GM23338 (cell line): ENCODE data around the gene ATP10D. TPM values are rescaled to one million over a fixed set of nuclear protein-coding genes. Genes with fewer than 3 reads are reported as not detected.

Experiments used
- ATAC-seq: fragments of 200-7000 bp; cut with Tn5 transposase; 3 replicates; pipeline ENCODE4 v1.9.1; 2020
- DNase-seq: peaks from one replicate; pipeline ENCODE4 v3.0.0-alpha.2; 2015; ENCODE audit warnings: low spot score
- H2AFZ ChIP-seq: fragments of 200-600 bp; sonication (generic); 2 replicates; pipeline ENCODE4 v1.8.0; 2016; ENCODE audit warnings: antibody characterized with exemption, mild to moderate bottlenecking, moderate library complexity
- H3F3A ChIP-seq: fragments of 200-600 bp; sonication (generic); replicated peaks from 2 replicates; pipeline ENCODE4 v1.8.0; 2017; ENCODE audit warnings: antibody characterized with exemption, mixed run types, low read depth
- H3K27ac ChIP-seq: fragments of 200-600 bp; sonication (generic); 2 replicates; pipeline ENCODE4 v1.6.1; 2016; ENCODE audit warnings: low read depth
- H3K27me3 ChIP-seq: fragments of 200-600 bp; sonication (generic); 2 replicates; pipeline ENCODE4 v1.8.0; 2016; ENCODE audit warnings: mild to moderate bottlenecking, mixed run types, moderate library complexity; ENCODE audit not compliant: insufficient read depth
- H3K36me3 ChIP-seq: fragments of 200-600 bp; sonication (generic); 2 replicates; pipeline ENCODE4 v1.8.0; 2016; ENCODE audit warnings: mild to moderate bottlenecking; ENCODE audit not compliant: insufficient read depth
- H3K4me1 ChIP-seq: fragments of 200-600 bp; sonication (generic); 2 replicates; pipeline ENCODE4 v1.8.0; 2016; ENCODE audit warnings: mild to moderate bottlenecking, moderate library complexity; ENCODE audit not compliant: insufficient read depth
- H3K4me2 ChIP-seq: fragments of 200-600 bp; sonication (generic); 2 replicates; pipeline ENCODE4 v1.7.1; 2017; ENCODE audit warnings: mixed run types
- H3K4me3 ChIP-seq: fragments of 200-600 bp; sonication (generic); 2 replicates; pipeline ENCODE4 v1.6.1; 2016; ENCODE audit warnings: mixed run types
- H3K79me2 ChIP-seq: fragments of 200-600 bp; sonication (generic); replicated peaks from 2 replicates; pipeline ENCODE4 v1.8.0; 2017; ENCODE audit warnings: mild to moderate bottlenecking; ENCODE audit not compliant: insufficient read depth
- H3K9me2 ChIP-seq: fragments of 200-600 bp; sonication (generic); 2 replicates; pipeline ENCODE4 v1.8.0; 2017; ENCODE audit not compliant: insufficient read depth
- H4K20me1 ChIP-seq: fragments of 200-600 bp; sonication (generic); replicated peaks from 2 replicates; pipeline ENCODE4 v1.8.0; 2017; ENCODE audit warnings: mild to moderate bottlenecking; ENCODE audit not compliant: insufficient read depth
- H3K27ac Mint-ChIP-seq: 2 replicates; pipeline ENCODE4 v1.8.0; 2020; ENCODE audit warnings: inconsistent platforms, mild to moderate bottlenecking, moderate library complexity, mixed read lengths
- H3K27me3 Mint-ChIP-seq: 3 replicates; pipeline ENCODE4 v1.8.0; 2022; ENCODE audit warnings: low read depth, mild to moderate bottlenecking, moderate library complexity, mixed read lengths, inconsistent platforms; ENCODE audit not compliant: insufficient read depth, poor library complexity
- H3K36me3 Mint-ChIP-seq: 3 replicates; pipeline ENCODE4 v1.8.0; 2021; ENCODE audit warnings: low read depth, mild to moderate bottlenecking, inconsistent platforms, moderate library complexity, mixed read lengths
- H3K4me1 Mint-ChIP-seq: 3 replicates; pipeline ENCODE4 v1.8.0; 2020; ENCODE audit warnings: mild to moderate bottlenecking, inconsistent platforms, mixed read lengths
- H3K4me3 Mint-ChIP-seq: 3 replicates; pipeline ENCODE4 v1.8.0; 2021; ENCODE audit warnings: moderate library complexity, mild to moderate bottlenecking, inconsistent platforms, mixed read lengths
- H3K9me3 Mint-ChIP-seq: 3 replicates; pipeline ENCODE4 v1.8.0; 2020; ENCODE audit warnings: moderate library complexity, mild to moderate bottlenecking, inconsistent platforms, mixed read lengths
- CREB1 ChIP-seq: fragments of 250-450 bp; sonication (Bioruptor Pico); IDR thresholded peaks from 2 replicates; pipeline ENCODE4 v1.5.0; 2020; ENCODE audit warnings: low read depth, mild to moderate bottlenecking, moderate library complexity
- EZH2 ChIP-seq: fragments of 200-600 bp; sonication (generic); IDR thresholded peaks from one replicate; pipeline ENCODE4 v1.8.0; 2017; ENCODE audit warnings: antibody characterized with exemption, mild to moderate bottlenecking, low read depth; ENCODE audit not compliant: unreplicated experiment
- EZH2phosphoT487 ChIP-seq: fragments of 200-600 bp; sonication (generic); IDR thresholded peaks from one replicate; pipeline ENCODE4 v1.8.1; 2018; ENCODE audit warnings: antibody characterized with exemption; ENCODE audit not compliant: unreplicated experiment
- JUNB ChIP-seq: IDR thresholded peaks from one replicate; pipeline ENCODE4 v1.6.1; 2016; ENCODE audit warnings: antibody characterized with exemption; ENCODE audit not compliant: unreplicated experiment
- NANOG ChIP-seq: IDR thresholded peaks from 2 replicates; pipeline ENCODE4 v1.6.1; 2016; ENCODE audit warnings: antibody characterized with exemption, borderline replicate concordance
- POLR2AphosphoS5 ChIP-seq: IDR thresholded peaks from 2 replicates; pipeline ENCODE4 v1.6.1; 2016; ENCODE audit warnings: antibody characterized with exemption, low read depth
- STAT1 ChIP-seq: IDR thresholded peaks from one replicate; pipeline ENCODE4 v1.6.1; 2016; ENCODE audit warnings: antibody characterized with exemption; ENCODE audit not compliant: unreplicated experiment
- ZNF114 ChIP-seq: fragments of 250-450 bp; sonication (Bioruptor Pico); IDR thresholded peaks from 2 replicates; pipeline ENCODE4 v1.5.0; 2020; ENCODE audit warnings: mild to moderate bottlenecking, moderate library complexity
- ZNF331 ChIP-seq: fragments of 250-450 bp; sonication (Bioruptor Pico); IDR thresholded peaks from 2 replicates; pipeline ENCODE4 v1.5.0; 2020; ENCODE audit warnings: low read depth, mild to moderate bottlenecking, moderate library complexity
- polyA plus RNA-seq: library from polyadenylated mRNA; unstranded; fragments of >200 nt; fragmentation: Nextera tagmentation; extraction: Ambion mirVana; gene quantifications from 2 replicates; pipeline ENCODE4 v1.2.1, GENCODE V29; 2016
- total RNA-seq: library from RNA; depleted of rRNA; stranded (reverse); fragments of >200 nt; shearing (Covaris generic); gene quantifications from 2 replicates; pipeline ENCODE4 v1.2.3, GENCODE V29; 2014
- TF ChIP-seq, protein P1 (sequence below): fragments of 250-450 bp; sonication (Bioruptor Pico); IDR thresholded peaks from 2 replicates; pipeline ENCODE4 v1.5.0; 2020; ENCODE audit warnings: mild to moderate bottlenecking, moderate library complexity
- TF ChIP-seq, protein P2 (sequence below): IDR thresholded peaks from 2 replicates; pipeline ENCODE4 v1.6.1; 2016; ENCODE audit warnings: antibody characterized with exemption
- TF ChIP-seq, protein P3 (sequence below): IDR thresholded peaks from one replicate; pipeline ENCODE4 v1.6.1; 2018; ENCODE audit warnings: antibody characterized with exemption; ENCODE audit not compliant: unreplicated experiment
- TF ChIP-seq, protein P4 (sequence below), 2 experiments: fragments of 200-600 bp in 1 of 2; sonication (generic) in 1 of 2; conservative IDR thresholded peaks; 2 replicates each; pipeline versions ENCODE4 v1.5.1 to v1.6.1; 2016 to 2017; ENCODE audit warnings: antibody characterized with exemption in 2 of 2, low read depth in 2 of 2, mild to moderate bottlenecking in 2 of 2, moderate library complexity in 1 of 2

The ATP10D gene
- total and polyA plus RNA-seq, 2 experiments from 2014 or later: 4.5 to 4.7 TPM

DNA sequence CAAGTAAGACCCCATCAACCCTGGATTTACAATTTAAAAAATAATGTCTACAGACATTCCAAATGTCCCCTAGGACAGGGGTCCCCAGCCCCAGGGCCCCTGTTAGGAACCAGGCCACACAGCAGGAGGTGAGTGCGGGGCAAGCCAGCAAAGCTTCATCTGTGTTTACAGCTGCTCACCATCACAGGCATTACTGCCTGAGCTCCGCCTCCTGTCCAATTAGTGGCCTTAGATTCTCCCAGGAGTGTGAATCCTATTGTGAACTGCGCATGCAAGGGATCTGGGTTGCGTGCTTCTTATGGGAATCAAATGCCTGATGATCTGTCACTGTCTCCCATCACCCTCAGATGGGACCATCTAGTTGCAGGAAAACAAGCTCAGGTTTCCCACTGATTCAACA is 146.1 kb downstream of the ATP10D start:
- Mint-ChIP-seq H3K9me3 (peaks cover 3% of the 10 kb centered on the region), H3K4me3 (no peak overlapping the region), H3K36me3 (no peaks in the 10 kb centered on the region), H3K27me3 (peaks cover 3% of the 10 kb centered on the region), H3K4me1 (no peaks in the 10 kb centered on the region), H3K27ac (no peak overlapping the region)
- no peaks in the 10 kb centered on the region for H3K9me2 ChIP-seq
- no peaks in the 10 kb centered on the region for H3K79me2 ChIP-seq
- DNase-seq (no peak), ATAC-seq (no peak)
- no peaks in the 10 kb centered on the region for H4K20me1 ChIP-seq
- no peak for TF ChIP-seq JUNB
- no peak for TF ChIP-seq ZNF114 (CRISPR knock-in tag)
- no peak for TF ChIP-seq EZH2
- no peak for TF ChIP-seq EZH2phosphoT487
- no peak for TF ChIP-seq NANOG
- no peak for TF ChIP-seq ZNF331 (CRISPR knock-in tag)
- TF ChIP-seq, protein P1, sequence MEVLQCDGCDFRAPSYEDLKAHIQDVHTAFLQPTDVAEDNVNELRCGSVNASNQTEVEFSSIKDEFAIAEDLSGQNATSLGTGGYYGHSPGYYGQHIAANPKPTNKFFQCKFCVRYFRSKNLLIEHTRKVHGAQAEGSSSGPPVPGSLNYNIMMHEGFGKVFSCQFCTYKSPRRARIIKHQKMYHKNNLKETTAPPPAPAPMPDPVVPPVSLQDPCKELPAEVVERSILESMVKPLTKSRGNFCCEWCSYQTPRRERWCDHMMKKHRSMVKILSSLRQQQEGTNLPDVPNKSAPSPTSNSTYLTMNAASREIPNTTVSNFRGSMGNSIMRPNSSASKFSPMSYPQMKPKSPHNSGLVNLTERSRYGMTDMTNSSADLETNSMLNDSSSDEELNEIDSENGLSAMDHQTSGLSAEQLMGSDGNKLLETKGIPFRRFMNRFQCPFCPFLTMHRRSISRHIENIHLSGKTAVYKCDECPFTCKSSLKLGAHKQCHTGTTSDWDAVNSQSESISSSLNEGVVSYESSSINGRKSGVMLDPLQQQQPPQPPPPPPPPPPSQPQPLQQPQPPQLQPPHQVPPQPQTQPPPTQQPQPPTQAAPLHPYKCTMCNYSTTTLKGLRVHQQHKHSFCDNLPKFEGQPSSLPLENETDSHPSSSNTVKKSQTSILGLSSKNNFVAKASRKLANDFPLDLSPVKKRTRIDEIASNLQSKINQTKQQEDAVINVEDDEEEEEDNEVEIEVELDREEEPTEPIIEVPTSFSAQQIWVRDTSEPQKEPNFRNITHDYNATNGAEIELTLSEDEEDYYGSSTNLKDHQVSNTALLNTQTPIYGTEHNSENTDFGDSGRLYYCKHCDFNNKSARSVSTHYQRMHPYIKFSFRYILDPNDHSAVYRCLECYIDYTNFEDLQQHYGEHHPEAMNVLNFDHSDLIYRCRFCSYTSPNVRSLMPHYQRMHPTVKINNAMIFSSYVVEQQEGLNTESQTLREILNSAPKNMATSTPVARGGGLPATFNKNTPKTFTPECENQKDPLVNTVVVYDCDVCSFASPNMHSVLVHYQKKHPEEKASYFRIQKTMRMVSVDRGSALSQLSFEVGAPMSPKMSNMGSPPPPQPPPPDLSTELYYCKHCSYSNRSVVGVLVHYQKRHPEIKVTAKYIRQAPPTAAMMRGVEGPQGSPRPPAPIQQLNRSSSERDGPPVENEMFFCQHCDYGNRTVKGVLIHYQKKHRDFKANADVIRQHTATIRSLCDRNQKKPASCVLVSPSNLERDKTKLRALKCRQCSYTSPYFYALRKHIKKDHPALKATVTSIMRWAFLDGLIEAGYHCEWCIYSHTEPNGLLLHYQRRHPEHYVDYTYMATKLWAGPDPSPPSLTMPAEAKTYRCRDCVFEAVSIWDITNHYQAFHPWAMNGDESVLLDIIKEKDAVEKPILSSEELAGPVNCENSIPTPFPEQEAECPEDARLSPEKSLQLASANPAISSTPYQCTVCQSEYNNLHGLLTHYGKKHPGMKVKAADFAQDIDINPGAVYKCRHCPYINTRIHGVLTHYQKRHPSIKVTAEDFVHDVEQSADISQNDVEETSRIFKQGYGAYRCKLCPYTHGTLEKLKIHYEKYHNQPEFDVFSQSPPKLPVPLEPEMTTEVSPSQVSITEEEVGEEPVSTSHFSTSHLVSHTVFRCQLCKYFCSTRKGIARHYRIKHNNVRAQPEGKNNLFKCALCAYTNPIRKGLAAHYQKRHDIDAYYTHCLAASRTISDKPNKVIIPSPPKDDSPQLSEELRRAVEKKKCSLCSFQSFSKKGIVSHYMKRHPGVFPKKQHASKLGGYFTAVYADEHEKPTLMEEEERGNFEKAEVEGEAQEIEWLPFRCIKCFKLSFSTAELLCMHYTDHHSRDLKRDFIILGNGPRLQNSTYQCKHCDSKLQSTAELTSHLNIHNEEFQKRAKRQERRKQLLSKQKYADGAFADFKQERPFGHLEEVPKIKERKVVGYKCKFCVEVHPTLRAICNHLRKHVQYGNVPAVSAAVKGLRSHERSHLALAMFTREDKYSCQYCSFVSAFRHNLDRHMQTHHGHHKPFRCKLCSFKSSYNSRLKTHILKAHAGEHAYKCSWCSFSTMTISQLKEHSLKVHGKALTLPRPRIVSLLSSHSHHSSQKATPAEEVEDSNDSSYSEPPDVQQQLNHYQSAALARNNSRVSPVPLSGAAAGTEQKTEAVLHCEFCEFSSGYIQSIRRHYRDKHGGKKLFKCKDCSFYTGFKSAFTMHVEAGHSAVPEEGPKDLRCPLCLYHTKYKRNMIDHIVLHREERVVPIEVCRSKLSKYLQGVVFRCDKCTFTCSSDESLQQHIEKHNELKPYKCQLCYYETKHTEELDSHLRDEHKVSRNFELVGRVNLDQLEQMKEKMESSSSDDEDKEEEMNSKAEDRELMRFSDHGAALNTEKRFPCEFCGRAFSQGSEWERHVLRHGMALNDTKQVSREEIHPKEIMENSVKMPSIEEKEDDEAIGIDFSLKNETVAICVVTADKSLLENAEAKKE (CRISPR knock-in tag): no peak
- TF ChIP-seq, protein P2, sequence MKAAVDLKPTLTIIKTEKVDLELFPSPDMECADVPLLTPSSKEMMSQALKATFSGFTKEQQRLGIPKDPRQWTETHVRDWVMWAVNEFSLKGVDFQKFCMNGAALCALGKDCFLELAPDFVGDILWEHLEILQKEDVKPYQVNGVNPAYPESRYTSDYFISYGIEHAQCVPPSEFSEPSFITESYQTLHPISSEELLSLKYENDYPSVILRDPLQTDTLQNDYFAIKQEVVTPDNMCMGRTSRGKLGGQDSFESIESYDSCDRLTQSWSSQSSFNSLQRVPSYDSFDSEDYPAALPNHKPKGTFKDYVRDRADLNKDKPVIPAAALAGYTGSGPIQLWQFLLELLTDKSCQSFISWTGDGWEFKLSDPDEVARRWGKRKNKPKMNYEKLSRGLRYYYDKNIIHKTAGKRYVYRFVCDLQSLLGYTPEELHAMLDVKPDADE: no peak
- no peak for TF ChIP-seq POLR2AphosphoS5
- TF ChIP-seq CREB1: no peak
- TF ChIP-seq STAT1: no peak
- TF ChIP-seq, protein P3, sequence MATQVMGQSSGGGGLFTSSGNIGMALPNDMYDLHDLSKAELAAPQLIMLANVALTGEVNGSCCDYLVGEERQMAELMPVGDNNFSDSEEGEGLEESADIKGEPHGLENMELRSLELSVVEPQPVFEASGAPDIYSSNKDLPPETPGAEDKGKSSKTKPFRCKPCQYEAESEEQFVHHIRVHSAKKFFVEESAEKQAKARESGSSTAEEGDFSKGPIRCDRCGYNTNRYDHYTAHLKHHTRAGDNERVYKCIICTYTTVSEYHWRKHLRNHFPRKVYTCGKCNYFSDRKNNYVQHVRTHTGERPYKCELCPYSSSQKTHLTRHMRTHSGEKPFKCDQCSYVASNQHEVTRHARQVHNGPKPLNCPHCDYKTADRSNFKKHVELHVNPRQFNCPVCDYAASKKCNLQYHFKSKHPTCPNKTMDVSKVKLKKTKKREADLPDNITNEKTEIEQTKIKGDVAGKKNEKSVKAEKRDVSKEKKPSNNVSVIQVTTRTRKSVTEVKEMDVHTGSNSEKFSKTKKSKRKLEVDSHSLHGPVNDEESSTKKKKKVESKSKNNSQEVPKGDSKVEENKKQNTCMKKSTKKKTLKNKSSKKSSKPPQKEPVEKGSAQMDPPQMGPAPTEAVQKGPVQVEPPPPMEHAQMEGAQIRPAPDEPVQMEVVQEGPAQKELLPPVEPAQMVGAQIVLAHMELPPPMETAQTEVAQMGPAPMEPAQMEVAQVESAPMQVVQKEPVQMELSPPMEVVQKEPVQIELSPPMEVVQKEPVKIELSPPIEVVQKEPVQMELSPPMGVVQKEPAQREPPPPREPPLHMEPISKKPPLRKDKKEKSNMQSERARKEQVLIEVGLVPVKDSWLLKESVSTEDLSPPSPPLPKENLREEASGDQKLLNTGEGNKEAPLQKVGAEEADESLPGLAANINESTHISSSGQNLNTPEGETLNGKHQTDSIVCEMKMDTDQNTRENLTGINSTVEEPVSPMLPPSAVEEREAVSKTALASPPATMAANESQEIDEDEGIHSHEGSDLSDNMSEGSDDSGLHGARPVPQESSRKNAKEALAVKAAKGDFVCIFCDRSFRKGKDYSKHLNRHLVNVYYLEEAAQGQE: no peak
- TF ChIP-seq, protein P4, sequence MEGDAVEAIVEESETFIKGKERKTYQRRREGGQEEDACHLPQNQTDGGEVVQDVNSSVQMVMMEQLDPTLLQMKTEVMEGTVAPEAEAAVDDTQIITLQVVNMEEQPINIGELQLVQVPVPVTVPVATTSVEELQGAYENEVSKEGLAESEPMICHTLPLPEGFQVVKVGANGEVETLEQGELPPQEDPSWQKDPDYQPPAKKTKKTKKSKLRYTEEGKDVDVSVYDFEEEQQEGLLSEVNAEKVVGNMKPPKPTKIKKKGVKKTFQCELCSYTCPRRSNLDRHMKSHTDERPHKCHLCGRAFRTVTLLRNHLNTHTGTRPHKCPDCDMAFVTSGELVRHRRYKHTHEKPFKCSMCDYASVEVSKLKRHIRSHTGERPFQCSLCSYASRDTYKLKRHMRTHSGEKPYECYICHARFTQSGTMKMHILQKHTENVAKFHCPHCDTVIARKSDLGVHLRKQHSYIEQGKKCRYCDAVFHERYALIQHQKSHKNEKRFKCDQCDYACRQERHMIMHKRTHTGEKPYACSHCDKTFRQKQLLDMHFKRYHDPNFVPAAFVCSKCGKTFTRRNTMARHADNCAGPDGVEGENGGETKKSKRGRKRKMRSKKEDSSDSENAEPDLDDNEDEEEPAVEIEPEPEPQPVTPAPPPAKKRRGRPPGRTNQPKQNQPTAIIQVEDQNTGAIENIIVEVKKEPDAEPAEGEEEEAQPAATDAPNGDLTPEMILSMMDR (conservative IDR thresholded peaks at IDR 0.05; ENCODE audit: low read depth in 2 of 2): no peak
- no peaks in the 10 kb centered on the region for H3K36me3 ChIP-seq
- H3K4me1 ChIP-seq: no peaks in the 10 kb centered on the region
- no peak overlapping the region for H2AFZ ChIP-seq
- H3K27ac ChIP-seq: no peak overlapping the region
- H3F3A ChIP-seq: no peaks in the 10 kb centered on the region
- no peaks in the 10 kb centered on the region for H3K27me3 ChIP-seq
- no peak overlapping the region for H3K4me2 ChIP-seq
- no peak overlapping the region for H3K4me3 ChIP-seq
